WI38 (cell line): ENCODE results near the gene STEAP3.
A peak's percentile ranks its signal among the peaks of the same experiment; 100 is the strongest.
"Not testable (repeated sequence)": the region's sequence is repeated elsewhere in the genome, so short reads cannot be mapped to it uniquely, and the experiment has no call there.

ENCODE experiments used
- H3K4me3 ChIP-seq: 2 replicates; pipeline ENCODE4 v1.5.1; 2011; ENCODE audit warnings: low read depth, mild to moderate bottlenecking, control low read depth, low read length
- TF ChIP-seq, protein P1 (sequence below): IDR thresholded peaks from 2 replicates; pipeline ENCODE4 v1.5.1; 2012; ENCODE audit warnings: low read depth, mild to moderate bottlenecking, control low read depth, low read length

STEAP3 gene

DNA sequence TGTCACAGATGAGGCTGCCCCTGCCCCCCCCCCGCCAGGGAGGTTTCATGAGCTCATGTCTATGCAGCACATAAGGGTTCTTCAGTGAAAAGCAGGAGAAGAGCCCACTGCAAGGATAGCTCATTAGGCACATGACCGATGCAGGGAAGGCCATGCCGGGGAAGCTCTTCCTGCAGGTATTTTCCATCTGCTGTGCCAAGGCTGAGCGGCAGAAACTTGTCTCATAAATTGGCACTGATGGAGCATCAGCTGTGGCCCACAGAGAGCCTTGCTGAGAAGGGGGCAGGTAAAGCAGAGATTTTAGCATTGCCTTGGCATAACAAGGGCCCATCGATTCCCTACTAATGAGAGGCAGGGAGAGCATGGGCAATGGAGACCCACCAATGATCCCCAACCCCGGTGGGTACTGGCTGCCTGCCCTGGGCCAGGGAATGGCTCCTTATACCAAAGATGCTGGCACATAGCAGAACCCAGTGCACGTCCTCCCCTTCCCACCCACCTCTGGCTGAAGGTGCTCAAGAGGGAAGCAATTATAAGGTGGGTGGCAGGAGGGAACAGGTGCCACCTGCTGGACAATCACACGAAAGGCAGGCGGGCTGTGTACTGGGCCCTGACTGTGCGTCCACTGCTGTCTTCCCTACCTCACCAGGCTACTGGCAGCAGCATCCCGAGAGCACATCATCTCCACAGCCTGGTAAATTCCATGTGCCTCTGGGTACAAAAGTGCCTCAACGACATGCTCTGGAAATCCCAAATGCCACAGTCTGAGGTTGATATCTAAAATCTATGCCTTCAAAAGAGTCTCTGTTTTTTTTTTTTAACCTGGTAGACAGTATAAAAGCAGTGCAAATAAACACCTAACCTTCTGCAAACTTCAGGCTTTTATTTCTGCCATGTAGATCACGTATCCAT lies 41.4 kb downstream of the STEAP3 start:
- no peak overlapping the region for H3K4me3 ChIP-seq
- TF ChIP-seq, protein P1, sequence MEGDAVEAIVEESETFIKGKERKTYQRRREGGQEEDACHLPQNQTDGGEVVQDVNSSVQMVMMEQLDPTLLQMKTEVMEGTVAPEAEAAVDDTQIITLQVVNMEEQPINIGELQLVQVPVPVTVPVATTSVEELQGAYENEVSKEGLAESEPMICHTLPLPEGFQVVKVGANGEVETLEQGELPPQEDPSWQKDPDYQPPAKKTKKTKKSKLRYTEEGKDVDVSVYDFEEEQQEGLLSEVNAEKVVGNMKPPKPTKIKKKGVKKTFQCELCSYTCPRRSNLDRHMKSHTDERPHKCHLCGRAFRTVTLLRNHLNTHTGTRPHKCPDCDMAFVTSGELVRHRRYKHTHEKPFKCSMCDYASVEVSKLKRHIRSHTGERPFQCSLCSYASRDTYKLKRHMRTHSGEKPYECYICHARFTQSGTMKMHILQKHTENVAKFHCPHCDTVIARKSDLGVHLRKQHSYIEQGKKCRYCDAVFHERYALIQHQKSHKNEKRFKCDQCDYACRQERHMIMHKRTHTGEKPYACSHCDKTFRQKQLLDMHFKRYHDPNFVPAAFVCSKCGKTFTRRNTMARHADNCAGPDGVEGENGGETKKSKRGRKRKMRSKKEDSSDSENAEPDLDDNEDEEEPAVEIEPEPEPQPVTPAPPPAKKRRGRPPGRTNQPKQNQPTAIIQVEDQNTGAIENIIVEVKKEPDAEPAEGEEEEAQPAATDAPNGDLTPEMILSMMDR = peak; percentile 77

DNA sequence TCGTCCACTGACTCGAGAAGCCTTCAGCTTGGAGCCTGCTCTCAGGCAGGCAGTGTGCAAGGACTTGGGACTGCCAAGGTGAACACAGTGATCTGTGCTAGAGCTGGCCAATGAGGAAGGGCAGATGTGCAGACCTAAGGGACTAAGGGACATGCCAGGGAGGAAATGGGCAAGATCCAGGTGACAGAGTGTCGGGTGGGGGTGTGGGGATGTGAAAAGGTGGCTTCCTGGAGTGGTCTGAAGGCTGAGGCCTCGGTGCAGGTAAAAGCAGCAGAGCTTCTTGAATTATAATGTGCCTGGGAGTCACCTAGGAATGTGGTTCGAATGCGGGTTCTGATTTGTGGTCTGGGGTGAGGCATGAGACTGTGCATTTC lies 42.0 kb downstream of the STEAP3 start:
- TF ChIP-seq, protein P1 = no peak
- H3K4me3 ChIP-seq = no peak overlapping the region

DNA sequence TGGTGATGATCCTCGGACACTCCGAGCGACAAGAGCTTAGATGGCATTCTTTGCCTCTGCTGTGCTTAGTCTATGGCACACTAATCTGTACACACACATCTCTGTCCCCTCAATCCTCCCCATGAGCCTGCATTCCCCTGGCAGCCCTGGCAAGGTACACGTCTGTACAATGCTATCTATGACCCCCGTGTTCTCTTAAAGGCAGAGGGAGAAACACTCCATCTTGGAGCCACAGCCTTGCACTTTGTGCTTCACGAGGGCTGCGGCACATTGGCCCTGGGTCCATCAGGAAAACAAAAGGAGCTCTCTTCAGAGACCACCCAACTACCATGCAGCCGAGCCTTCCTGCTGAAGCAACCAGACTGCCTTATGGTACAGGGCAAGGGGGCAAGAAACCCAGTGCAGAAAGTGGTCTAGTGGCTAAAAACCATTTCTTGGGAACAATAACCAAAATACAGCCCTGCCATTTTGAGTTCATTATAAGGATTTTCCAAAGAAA lies 42.5 kb downstream of the STEAP3 start:
- TF ChIP-seq, protein P1 = no peak
- no peak overlapping the region for H3K4me3 ChIP-seq

DNA sequence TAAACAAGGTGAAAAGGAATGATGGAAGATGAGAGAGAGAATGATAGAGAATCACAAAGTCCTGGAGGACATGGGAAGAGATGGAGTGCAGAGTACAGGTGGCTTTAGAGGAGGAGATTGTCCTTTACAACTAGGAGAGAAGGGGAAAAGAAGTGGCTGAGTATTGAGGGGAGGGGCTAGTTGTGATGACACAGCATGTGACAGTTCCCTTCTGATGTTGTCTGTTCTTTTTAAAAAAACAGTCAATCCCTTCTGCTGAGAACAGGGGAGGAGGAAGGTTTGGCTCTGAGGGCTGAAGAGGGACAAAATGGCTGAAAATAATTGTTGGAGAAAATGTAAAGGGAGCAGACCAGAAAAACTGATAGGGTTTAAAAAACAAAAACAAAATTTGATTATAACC lies 44.0 kb downstream of the STEAP3 start:
- H3K4me3 ChIP-seq = no peak overlapping the region
- TF ChIP-seq, protein P1 = no peak

DNA sequence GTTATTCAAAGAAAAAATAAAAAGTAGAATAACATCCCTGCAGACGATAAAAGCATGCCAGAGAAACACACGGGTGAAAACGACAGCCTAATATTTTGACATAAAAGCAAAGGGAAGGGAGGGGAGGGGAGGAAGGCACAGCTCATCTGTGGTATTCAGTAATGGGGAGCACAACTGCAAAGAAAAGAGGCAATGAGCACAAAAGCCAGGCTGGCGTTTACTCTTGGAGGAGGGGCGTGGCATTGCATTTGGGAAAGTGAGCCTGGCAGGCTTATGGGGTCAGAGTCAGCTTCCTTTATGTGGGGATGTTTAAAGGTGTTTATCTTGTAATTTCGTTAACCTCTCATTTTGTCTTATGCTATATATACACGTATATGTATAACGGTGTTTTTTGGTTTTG lies 53.2 kb downstream of the STEAP3 start:
- no peak overlapping the region for H3K4me3 ChIP-seq
- TF ChIP-seq, protein P1 = no peak

DNA sequence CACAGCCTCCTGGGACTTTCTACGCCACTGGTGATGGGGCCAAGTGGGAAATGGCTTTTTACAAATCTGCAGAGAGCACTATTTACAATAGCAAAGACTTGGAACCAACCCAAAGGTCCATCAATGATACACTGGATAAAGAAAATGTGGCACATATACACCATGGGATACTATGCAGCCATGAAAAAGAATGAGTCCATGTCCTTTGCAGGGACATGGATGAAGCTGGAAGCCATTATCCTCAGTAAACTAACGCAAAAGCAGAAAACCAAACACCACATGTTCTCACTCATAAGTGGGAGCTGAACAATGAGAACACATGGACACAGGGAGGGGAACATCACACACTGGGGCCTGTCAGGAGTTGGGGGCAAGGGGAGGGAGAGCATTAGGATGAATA lies 54.8 kb downstream of the STEAP3 start:
- H3K4me3 ChIP-seq = not testable (repeated sequence)

DNA sequence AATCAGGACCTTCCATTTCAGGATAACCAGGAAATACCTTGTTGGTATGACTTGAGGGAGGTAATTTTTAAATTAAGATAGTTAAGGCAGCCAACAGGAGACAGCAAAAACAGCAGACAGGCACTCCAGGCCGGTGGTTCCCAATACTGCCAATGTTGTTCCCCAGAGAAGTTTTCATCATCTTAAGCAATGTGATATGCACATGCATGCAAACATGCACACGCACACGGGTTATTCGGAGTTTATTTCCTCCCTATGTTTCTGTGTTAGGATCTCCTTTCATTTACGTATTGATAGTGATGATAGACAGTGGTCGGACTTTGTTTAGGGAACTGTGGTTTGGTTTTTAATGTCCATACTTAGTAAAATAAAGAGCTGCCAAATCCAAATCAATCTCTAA lies 55.3 kb downstream of the STEAP3 start:
- TF ChIP-seq, protein P1 = no peak
- no peak overlapping the region for H3K4me3 ChIP-seq
